ENCODE results near the gene CEP97.
A peak's percentile ranks its signal among the peaks of the same experiment; 100 is the strongest.
"Not testable (repeated sequence)": the region's sequence is repeated elsewhere in the genome, so short reads cannot be mapped to it uniquely, and the experiment has no call there.

CEP97 gene

DNA sequence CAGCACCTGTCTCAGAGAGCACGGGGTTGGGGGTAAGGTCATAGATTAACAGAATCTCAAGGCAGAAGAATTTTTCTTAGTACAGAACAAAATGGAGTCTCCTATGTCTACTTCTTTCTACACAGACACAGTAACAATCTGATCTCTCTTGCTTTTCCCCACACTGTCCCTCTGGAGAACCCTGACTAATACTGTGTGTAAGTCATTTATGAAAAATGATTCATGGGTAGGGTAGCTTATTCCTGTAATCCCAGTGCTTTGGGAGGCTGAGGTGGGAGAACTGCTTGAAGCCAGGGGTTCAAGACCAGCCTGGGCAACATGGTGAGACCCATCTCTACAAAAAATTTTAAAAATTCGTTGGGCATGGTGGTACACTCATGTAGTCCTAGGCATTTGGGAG, 19.8 kb upstream of the CEP97 start:
- not testable (repeated sequence) for DNase-seq

GRCh38 chr3:101709126-101709525, 15.3 kb upstream of the CEP97 start:
- DNase-seq: no peak

- DNase-seq: no peak
Observed at GRCh38 chr3:101718455-101718854, 6.0 kb upstream of the CEP97 start.

DNA sequence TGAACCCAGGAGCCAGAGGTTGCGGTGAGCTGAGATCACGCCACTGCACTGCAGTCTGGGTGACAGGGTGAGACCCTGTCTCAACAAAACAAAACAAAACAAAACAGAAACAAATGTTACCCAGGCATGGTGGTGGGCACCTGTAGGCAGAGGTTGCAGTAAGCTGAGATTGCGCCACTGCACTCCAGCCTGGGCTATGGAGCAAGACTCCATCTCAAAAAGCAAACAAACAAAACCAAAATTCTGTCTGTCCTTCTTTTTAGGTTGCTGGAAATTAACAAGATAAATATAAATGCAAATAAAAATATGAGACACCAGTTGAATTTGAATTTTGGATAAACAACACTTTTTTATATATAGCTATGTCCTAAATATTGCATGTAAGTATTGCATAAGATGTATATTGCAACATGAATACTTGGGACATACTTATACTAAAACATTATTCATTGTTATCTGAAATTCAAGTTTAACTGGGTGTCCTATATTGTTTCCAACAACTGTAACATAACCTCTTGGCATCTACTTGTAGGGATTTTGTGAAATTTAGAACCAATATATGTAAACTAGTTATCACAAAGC, 4.7 kb upstream of the CEP97 start:
- DNase-seq: no peak

DNA sequence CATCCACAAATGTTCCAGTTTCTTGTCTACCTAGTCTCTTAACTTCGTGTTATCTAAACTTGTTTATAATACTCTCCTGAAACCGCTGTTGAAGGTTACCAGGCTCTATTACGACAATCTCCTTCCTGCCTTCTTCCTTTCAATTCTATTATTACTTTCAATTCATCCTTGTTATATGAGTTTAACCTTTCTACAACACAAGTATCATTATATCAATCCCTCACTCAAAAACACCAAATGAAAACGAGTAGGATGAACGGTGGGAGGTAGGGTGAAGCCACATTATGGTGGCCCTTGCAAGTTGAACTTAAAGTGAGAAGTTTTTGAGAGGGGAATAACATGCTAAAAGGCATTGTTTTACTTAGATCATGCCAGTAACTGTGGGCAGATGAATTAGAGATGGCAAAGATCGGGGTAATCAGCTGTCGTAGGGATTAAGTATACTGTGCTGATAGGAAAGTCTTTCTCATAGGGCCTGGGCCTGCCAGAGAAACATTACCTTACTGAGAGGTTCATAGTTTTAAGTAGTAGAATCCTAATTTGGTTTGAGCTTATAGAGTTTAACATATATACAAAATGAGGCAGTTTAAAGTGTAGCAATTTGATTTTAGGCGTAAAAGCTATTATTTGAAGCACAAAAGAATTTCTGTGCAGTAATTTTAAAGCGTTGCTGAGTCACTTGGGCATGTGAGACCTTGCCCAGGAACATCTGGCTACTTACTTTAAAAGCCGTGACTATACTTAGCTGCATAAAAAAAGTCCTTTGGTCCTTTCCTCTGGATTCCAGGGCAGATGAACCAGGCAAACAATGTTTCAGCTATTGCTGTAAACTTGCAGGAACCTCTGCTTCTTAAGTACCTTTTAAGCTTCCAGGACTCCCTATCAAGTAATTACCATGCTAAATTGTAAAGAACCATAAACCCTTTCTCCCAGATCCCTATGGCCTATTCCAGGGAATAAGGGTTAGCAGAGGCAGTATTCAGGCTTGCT, 3.3 kb upstream of the CEP97 start:
- no peak for DNase-seq

- DNase-seq: no peak
Observed at GRCh38 chr3:101722394-101723173, 1.8 kb upstream of the CEP97 start.

DNA sequence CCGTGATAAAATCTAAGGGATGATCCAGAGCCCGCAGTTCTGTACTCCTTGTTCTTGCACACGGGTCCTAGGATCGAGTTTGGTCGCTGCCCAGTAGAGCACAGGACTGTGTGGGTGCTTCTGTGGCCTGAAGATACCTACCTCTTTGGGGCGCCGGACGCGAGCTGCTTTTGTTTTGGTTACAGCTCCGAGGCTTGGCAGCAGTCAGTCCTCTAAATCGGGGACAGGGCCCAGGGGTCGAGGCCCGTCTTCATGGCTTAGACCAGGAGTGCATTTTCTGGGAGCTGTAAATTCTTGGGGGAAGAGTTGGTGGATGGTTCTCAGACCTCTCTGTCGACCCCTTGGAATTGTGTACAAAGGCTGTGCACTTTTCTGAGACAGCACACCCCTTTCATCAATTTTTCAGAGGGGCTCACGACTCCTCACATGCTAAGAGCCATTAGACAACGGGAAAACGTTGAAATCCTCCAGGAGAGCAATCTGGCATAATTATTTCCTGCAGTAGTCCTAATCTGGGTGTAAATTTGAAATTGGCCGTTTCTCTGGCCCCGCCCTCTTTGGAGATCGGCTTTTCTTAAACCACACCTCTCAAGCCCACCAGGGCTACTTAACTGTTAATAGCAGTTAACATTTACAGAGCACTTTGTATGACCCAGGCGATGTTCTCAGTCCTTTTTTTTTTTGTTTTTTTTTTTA, 928 bp downstream of the CEP97 start:
- peak in 1 of 2 experiments; percentile 19 for DNase-seq

DNA sequence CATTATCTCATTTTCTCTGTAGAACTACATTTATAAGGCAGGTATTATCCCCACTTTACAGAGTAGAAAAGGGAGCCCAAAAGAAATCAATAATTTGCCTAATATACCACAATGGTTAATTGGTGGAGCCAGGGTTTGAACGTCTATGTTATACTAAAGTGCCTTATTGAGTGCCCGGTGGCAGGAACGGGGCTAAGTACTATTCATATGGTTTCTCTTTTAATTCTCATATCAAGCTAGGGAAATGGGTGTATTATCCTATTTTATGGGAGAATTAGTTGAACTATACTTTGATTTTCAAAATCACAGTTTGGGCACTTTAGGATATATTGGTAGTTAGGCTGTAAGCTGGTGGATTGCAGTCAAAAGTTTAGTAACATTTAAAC, 1.5 kb downstream of the CEP97 start:
- DNase-seq: no peak

GRCh38 chr3:101729586-101729985, 5.2 kb downstream of the CEP97 start:
- DNase-seq: no peak

DNA sequence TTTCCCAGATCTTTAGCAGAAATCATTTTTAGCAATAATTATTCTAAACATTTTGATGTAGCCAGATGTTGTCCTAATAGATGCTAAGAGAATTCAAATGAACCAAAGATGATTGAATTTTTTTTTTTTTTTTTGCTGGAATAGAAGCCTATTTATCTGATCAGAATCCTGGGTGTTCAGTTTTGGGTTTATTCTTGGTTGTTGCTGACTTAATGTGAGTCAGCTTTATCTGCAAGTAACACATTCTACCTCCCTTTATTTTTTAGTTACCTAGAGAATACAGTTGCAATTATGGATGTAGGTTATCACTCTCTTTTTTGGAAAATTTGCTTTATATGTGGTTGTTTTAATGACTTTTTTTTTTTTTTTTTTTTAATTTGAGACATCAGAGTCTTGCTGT, 6.4 kb downstream of the CEP97 start:
- DNase-seq: no peak

DNA sequence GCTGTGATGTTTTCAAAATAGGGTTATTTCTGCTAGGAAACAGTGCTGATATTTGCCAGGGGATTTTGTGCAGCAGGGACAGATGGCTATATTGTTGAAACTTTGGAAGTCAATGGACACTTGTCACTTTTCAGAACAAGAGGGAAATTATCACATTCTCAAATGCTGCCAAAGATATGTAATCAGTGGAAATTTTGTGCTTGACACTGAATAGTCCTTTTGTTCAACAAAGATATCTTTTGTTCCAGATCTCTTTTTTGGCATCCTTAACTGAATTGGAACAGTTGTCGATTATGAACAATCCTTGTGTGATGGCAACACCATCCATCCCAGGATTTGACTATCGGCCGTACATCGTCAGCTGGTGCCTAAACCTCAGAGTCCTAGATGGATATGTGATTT, 7.8 kb downstream of the CEP97 start:
- DNase-seq: no peak

DNA sequence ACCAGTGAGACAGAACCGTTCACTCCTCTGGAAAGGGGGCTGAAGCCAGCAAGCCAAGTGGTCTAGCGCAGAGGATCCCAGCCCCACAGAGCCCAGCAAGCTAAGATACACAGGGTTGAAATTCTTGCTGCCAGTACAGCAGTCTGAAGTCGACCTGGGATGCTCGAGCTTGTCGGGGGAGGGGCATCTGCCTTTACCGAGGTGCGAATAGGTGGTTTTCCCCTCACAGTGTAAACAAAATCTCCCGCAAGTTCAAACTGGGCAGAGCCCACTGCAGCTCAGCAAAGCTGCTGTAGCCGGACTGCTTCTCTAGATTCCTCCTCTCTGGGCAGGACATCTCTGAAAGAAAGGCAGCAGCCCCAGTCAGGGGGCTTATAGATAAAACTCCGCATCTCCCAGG, 11.4 kb downstream of the CEP97 start:
- no peak for DNase-seq

- DNase-seq: not testable (repeated sequence)
Observed at GRCh38 chr3:101741914-101742313, 17.5 kb downstream of the CEP97 start.

GRCh38 chr3:101744811-101745210, 20.4 kb downstream of the CEP97 start:
- DNase-seq: no peak

DNA sequence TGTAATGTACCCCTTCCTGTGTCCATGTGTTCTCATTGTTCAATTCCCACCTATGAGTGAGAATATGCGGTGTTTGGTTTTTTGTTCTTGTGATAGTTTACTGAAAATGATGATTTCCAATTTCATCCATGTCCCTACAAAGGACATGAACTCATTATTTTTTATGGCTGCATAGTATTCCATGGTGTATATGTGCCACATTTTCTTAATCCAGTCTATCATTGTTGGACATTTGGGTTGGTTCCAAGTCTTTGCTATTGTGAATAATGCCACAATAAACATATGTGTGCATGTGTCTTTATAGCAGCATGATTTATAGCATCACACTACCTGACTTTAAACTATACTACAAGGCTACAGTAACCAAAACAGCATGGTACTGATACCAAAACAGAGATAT, 21.5 kb downstream of the CEP97 start:
- not testable (repeated sequence) for DNase-seq

GRCh38 chr3:101753386-101754113, 29.1 kb downstream of the CEP97 start:
- not testable (repeated sequence) for DNase-seq

DNA sequence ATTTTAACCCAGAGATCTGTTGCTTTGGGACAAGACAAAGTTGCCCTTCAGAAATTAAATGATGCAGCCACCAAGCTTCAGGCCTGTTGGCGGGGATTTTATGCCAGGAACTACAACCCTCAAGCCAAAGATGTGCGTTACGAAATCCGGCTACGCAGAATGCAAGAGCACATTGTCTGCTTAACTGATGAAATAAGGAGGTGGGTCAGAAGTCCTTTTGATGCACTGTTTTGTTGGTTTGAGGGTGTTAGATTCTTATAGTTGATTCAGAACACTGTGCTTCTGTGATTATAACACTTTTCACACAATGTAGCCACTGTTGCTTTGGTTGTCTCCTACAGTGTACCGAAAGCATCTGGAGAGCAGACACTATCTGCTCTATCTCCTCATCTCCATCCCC, 33.8 kb downstream of the CEP97 start:
- DNase-seq: no peak

GRCh38 chr3:101762041-101762646, 37.7 kb downstream of the CEP97 start:
- DNase-seq: no peak

GRCh38 chr3:101777745-101778281, 53.4 kb downstream of the CEP97 start:
- DNase-seq: not testable (repeated sequence)

GRCh38 chr3:101778385-101779046, 54.1 kb downstream of the CEP97 start:
- DNase-seq: no peak

Measured in NCI-H446 (cell line).